GM23338 (cell line): Measurements from ENCODE around the gene ORC3.

Experiments
- CREB1 ChIP-seq: fragments of 250-450 bp; sonication (Bioruptor Pico); IDR thresholded peaks from 2 replicates; pipeline ENCODE4 v1.5.0; 2020; ENCODE audit warnings: low read depth, mild to moderate bottlenecking, moderate library complexity
- CTCF ChIP-seq, 2 experiments: fragments of 200-600 bp in 1 of 2; sonication (generic) in 1 of 2; conservative IDR thresholded peaks; 2 replicates each; pipeline versions ENCODE4 v1.5.1 to v1.6.1; 2016 to 2017; ENCODE audit warnings: antibody characterized with exemption in 2 of 2, low read depth in 2 of 2, mild to moderate bottlenecking in 2 of 2, moderate library complexity in 1 of 2
- ETS1 ChIP-seq: IDR thresholded peaks from 2 replicates; pipeline ENCODE4 v1.6.1; 2016; ENCODE audit warnings: antibody characterized with exemption
- EZH2 ChIP-seq: fragments of 200-600 bp; sonication (generic); IDR thresholded peaks from one replicate; pipeline ENCODE4 v1.8.0; 2017; ENCODE audit warnings: antibody characterized with exemption, mild to moderate bottlenecking, low read depth; ENCODE audit not compliant: unreplicated experiment
- EZH2phosphoT487 ChIP-seq: fragments of 200-600 bp; sonication (generic); IDR thresholded peaks from one replicate; pipeline ENCODE4 v1.8.1; 2018; ENCODE audit warnings: antibody characterized with exemption; ENCODE audit not compliant: unreplicated experiment
- JUNB ChIP-seq: IDR thresholded peaks from one replicate; pipeline ENCODE4 v1.6.1; 2016; ENCODE audit warnings: antibody characterized with exemption; ENCODE audit not compliant: unreplicated experiment
- NANOG ChIP-seq: IDR thresholded peaks from 2 replicates; pipeline ENCODE4 v1.6.1; 2016; ENCODE audit warnings: antibody characterized with exemption, borderline replicate concordance
- POLR2AphosphoS5 ChIP-seq: IDR thresholded peaks from 2 replicates; pipeline ENCODE4 v1.6.1; 2016; ENCODE audit warnings: antibody characterized with exemption, low read depth
- REST ChIP-seq: IDR thresholded peaks from one replicate; pipeline ENCODE4 v1.6.1; 2018; ENCODE audit warnings: antibody characterized with exemption; ENCODE audit not compliant: unreplicated experiment
- STAT1 ChIP-seq: IDR thresholded peaks from one replicate; pipeline ENCODE4 v1.6.1; 2016; ENCODE audit warnings: antibody characterized with exemption; ENCODE audit not compliant: unreplicated experiment
- ZNF114 ChIP-seq: fragments of 250-450 bp; sonication (Bioruptor Pico); IDR thresholded peaks from 2 replicates; pipeline ENCODE4 v1.5.0; 2020; ENCODE audit warnings: mild to moderate bottlenecking, moderate library complexity
- ZNF331 ChIP-seq: fragments of 250-450 bp; sonication (Bioruptor Pico); IDR thresholded peaks from 2 replicates; pipeline ENCODE4 v1.5.0; 2020; ENCODE audit warnings: low read depth, mild to moderate bottlenecking, moderate library complexity
- ZNF462 ChIP-seq: fragments of 250-450 bp; sonication (Bioruptor Pico); IDR thresholded peaks from 2 replicates; pipeline ENCODE4 v1.5.0; 2020; ENCODE audit warnings: mild to moderate bottlenecking, moderate library complexity

- TF ChIP-seq ZNF331 (CRISPR knock-in tag) (no peak), CTCF (conservative IDR thresholded peaks at IDR 0.05; ENCODE audit: low read depth in 2 of 2) (no peak), EZH2 (no peak), POLR2AphosphoS5 (no peak), REST (no peak), JUNB (no peak), EZH2phosphoT487 (no peak), CREB1 (CRISPR knock-in tag) (no peak), ETS1 (no peak), NANOG (no peak), STAT1 (no peak), ZNF114 (CRISPR knock-in tag) (no peak), ZNF462 (CRISPR knock-in tag) (no peak)
These were observed 115.2 kb downstream of the ORC3 start for GRCh38 chr6:87705070-87705691.
